HepG2 (cell line): ENCODE data around the gene MAPK12. TPM values are rescaled to one million over a fixed set of nuclear protein-coding genes. Genes with fewer than 3 reads are reported as not detected.

Experiments
- ATAC-seq: fragments of 200-7000 bp; cut with Tn5 transposase; 3 replicates; pipeline ENCODE4 v1.9.1; 2020; ENCODE audit warnings: mild to moderate bottlenecking, moderate library complexity
- BruUV-seq: library from RNA; stranded (reverse); fragments of 400-500 nt; replicated peaks from 2 replicates; lab custom pipeline; 2021; lab: Mats Ljungman, UMichigan
- CTCF ChIA-PET: fragments of 300-600 bp; formaldehyde crosslinking; extraction: SDS; loops from one replicate; lab custom pipeline; 2021; ENCODE audit warnings: low total read pairs, inconsistent platforms, low intra/inter-chr PET ratio; lab: Yijun Ruan, JAX
- POLR2A ChIA-PET: fragments of 350-600 bp; sonication (Branson Sonifier 250); formaldehyde crosslinking; loops from one replicate; lab custom pipeline; 2020; ENCODE audit warnings: antibody characterized with exemption, inconsistent platforms; lab: Yijun Ruan, JAX
- DNase-seq: peaks from one replicate; pipeline ENCODE4 v3.0.0-alpha.2; 2015; ENCODE audit warnings: low spot score
- FAIRE-seq: peaks from 3 replicates; lab custom pipeline; 2011; peaks lifted over from hg19 to GRCh38; lab: Jason Lieb, UNC
- H2AFZ ChIP-seq: one replicate; pipeline ENCODE4 v1.6.1; 2011; ENCODE audit warnings: low read length, inconsistent platforms
- H3K27ac ChIP-seq: fragments of 300-600 bp; 3 replicates; pipeline ENCODE4 v1.8.0; 2011; ENCODE audit warnings: mixed run types, mild to moderate bottlenecking, mixed read lengths, low read length, inconsistent platforms; ENCODE audit not compliant: insufficient read depth; ENCODE audit errors: extremely low read length
- H3K27me3 ChIP-seq, 2 experiments: fragments of 200-600 bp in 1 of 2; 2 replicates in 1 of 2; 3 replicates in 1 of 2; pipeline versions ENCODE4 v1.6.0 to v1.8.0; 2011; ENCODE audit warnings: low read length in 2 of 2, mild to moderate bottlenecking in 2 of 2, moderate library complexity in 2 of 2, inconsistent platforms in 1 of 2; ENCODE audit not compliant: insufficient read depth in 2 of 2, control insufficient read depth in 1 of 2
- H3K36me3 ChIP-seq, 2 experiments: fragments of 200-600 bp in 1 of 2; replicated peaks in 1 of 2; 2 replicates in 1 of 2; 3 replicates in 1 of 2; pipeline versions ENCODE4 v1.5.1 to v1.8.0; 2011; ENCODE audit warnings: low read length in 2 of 2, inconsistent platforms in 1 of 2; ENCODE audit not compliant: insufficient read depth in 2 of 2, control insufficient read depth in 1 of 2
- H3K4me1 ChIP-seq: 2 replicates; pipeline ENCODE4 v1.5.1; 2012; ENCODE audit warnings: low read length, inconsistent platforms; ENCODE audit not compliant: insufficient read depth
- H3K4me2 ChIP-seq: 2 replicates; pipeline ENCODE4 v1.6.0; 2011; ENCODE audit warnings: low read depth, low read length, inconsistent platforms
- H3K4me3 ChIP-seq, 3 experiments: fragments of 200-600 bp in 1 of 3; sonication (generic), shearing (Covaris generic) in 1 of 3; replicated peaks in 1 of 3; 2 replicates each; pipeline ENCODE4 v1.5.1; 2011 to 2016; ENCODE audit warnings: low read length in 3 of 3, inconsistent platforms in 2 of 3, low read depth in 2 of 3, mild to moderate bottlenecking in 2 of 3, control low read depth in 1 of 3, mixed read lengths in 1 of 3; ENCODE audit not compliant: insufficient read depth in 1 of 3
- H3K79me2 ChIP-seq: one replicate; pipeline ENCODE4 v1.6.1; 2011; ENCODE audit warnings: low read length, inconsistent platforms; ENCODE audit not compliant: insufficient read depth
- H3K9ac ChIP-seq: 2 replicates; pipeline ENCODE4 v1.6.0; 2011; ENCODE audit warnings: mild to moderate bottlenecking, low read depth, low read length, inconsistent platforms; ENCODE audit not compliant: insufficient read depth
- H3K9me3 ChIP-seq: 2 replicates; pipeline ENCODE4 v1.5.1; 2012; ENCODE audit warnings: mild to moderate bottlenecking, low read length
- H4K20me1 ChIP-seq: 2 replicates; pipeline ENCODE4 v1.6.0; 2011; ENCODE audit warnings: inconsistent platforms, mild to moderate bottlenecking, low read length, moderate library complexity; ENCODE audit not compliant: insufficient read depth
- AGO1 ChIP-seq: fragments of 200-400 bp; formaldehyde crosslinking; IDR thresholded peaks from 2 replicates; pipeline ENCODE4 v1.6.1; 2017; ENCODE audit warnings: mild to moderate bottlenecking, low read depth, low read length, moderate library complexity; ENCODE audit not compliant: poor library complexity, severe bottlenecking
- GABPB1 ChIP-seq: IDR thresholded peaks from 2 replicates; pipeline ENCODE4 v1.6.1; 2016; ENCODE audit warnings: mild to moderate bottlenecking, missing genetic modification reagents, moderate library complexity, missing compliant biosample characterization
- HNRNPL ChIP-seq: fragments of 200-400 bp; formaldehyde crosslinking; IDR thresholded peaks from 2 replicates; pipeline ENCODE4 v1.6.1; 2017; ENCODE audit warnings: mild to moderate bottlenecking, low read depth, low read length
- IKZF5 ChIP-seq: IDR thresholded peaks from 2 replicates; pipeline ENCODE4 v1.6.1; 2018; ENCODE audit warnings: missing genetic modification reagents, mild to moderate bottlenecking, missing compliant biosample characterization
- PHF8 ChIP-seq: sonication (generic); formaldehyde crosslinking; IDR thresholded peaks from 2 replicates; pipeline ENCODE4 v1.5.0; 2020; ENCODE audit warnings: missing genetic modification reagents
- RXRA ChIP-seq: sonication (generic); formaldehyde crosslinking; IDR thresholded peaks from 2 replicates; pipeline ENCODE4 v1.5.1; 2020; ENCODE audit warnings: missing genetic modification reagents
- ZBTB7B ChIP-seq: sonication (generic); formaldehyde crosslinking; IDR thresholded peaks from 2 replicates; pipeline ENCODE4 v1.4.0; 2020; ENCODE audit warnings: missing genetic modification reagents
- WGBS: methylation state at CpG from one replicate; pipeline ENCODE4 v1.1.6; 2017; ENCODE audit warnings: low lambda C conversion rate; 5-methylcytosine and 5-hydroxymethylcytosine counted together
- in situ Hi-C: cut with HindIII; loops from 2 replicates; pipeline ENCODE4 v1.10.0; 2017; ENCODE audit warnings: low pct_unique_long_range_greater_than_20kb; ENCODE audit not compliant: extremely low pct_ligation_motif_present
- intact Hi-C: fragments of 100-400 bp; cut with micrococcal nuclease; formaldehyde crosslinking; loops from one replicate; pipeline ENCODE4 v1.10.0; 2022; ENCODE audit not compliant: unreplicated experiment
- polyA plus RNA-seq, 8 experiments: library from polyadenylated mRNA; depleted of rRNA in 3 of 8; stranded (reverse) in 7 of 8; unstranded in 1 of 8; fragments of >200 nt; fragmentation: Illumina TruSeq in 4 of 8; extraction: Trizol in 4 of 8; gene quantifications; 2 replicates each; pipeline versions ENCODE4 v1.2.1 to v1.2.3, GENCODE V29; 2011 to 2016; ENCODE audit warnings: low read depth in 4 of 8, missing spikeins in 1 of 8, mixed read lengths in 1 of 8; ENCODE audit not compliant: insufficient read depth in 1 of 8
- total RNA-seq, 5 experiments: library from RNA; depleted of rRNA; stranded (reverse); fragments of >200 nt; fragmentation: Illumina TruSeq; extraction: Trizol; gene quantifications; 2 replicates each; pipeline ENCODE4 v1.2.3, GENCODE V29; 2016; ENCODE audit warnings: low read depth in 1 of 5
- TF ChIP-seq, protein P1 (sequence below): sonication (generic); formaldehyde crosslinking; IDR thresholded peaks from 2 replicates; pipeline ENCODE4 v1.5.1; 2020; ENCODE audit warnings: mild to moderate bottlenecking, missing genetic modification reagents, moderate library complexity
- TF ChIP-seq, protein P2 (sequence below): IDR thresholded peaks from 2 replicates; pipeline ENCODE4 v1.6.1; 2016; ENCODE audit warnings: low read depth, control low read depth
- TF ChIP-seq, protein P3 (sequence below): sonication (generic); formaldehyde crosslinking; IDR thresholded peaks from 2 replicates; pipeline ENCODE4 v1.4.0; 2020; ENCODE audit warnings: mild to moderate bottlenecking, missing genetic modification reagents
- TF ChIP-seq, protein P4 (sequence below): sonication (generic); formaldehyde crosslinking; IDR thresholded peaks from 2 replicates; pipeline ENCODE4 v1.8.0; 2022; ENCODE audit warnings: mild to moderate bottlenecking, missing genetic modification reagents; ENCODE audit not compliant: insufficient replicate concordance

MAPK12 gene
- total and polyA plus RNA-seq, 2 of the 13 experiments (the other 11 are each of a cell fraction or from before 2014, with no cell fraction given): 22.2 to 23.3 TPM

GRCh38 chr22:50307890-50308596, 46.6 kb upstream of the MAPK12 start:
- BruUV-seq: no TSS peak
- no peaks in the 10 kb centered on the region for H3K9me3 ChIP-seq
- no peak for FAIRE-seq
- peak overlapping the region in 1 of 3 experiments; percentile 67; a peak in 1 of 6 replicates for H3K4me3 ChIP-seq
- H3K79me2 ChIP-seq: peaks cover 37% of the 10 kb centered on the region
- H4K20me1 ChIP-seq: no peaks in the 10 kb centered on the region
- in situ Hi-C loops (no loop called here), intact Hi-C loops (loop anchor here (1.0 to 2.0 kb wide), 3 partner anchors 11 to 15 kb away; no protein-coding TSS in a partner anchor)
- ChIA-PET POLR2A (interaction anchor here (0.6 to 6.7 kb wide), 9 partner anchors 11 to 46 kb away, joined by 3 to 126 read pairs (median 5); partner anchors contain the start of gene MAPK12), CTCF (interaction anchor here (1.0 kb wide), 1 partner anchor 31 kb away, joined by 3 read pairs; no protein-coding TSS in a partner anchor)
- DNase-seq: no peak
- peak; percentile 19 for ATAC-seq
- peaks cover 0 to 2% of the 10 kb centered on the region in 2 experiments; a peak in 1 of 5 replicates for H3K36me3 ChIP-seq
- H2AFZ ChIP-seq: no peak overlapping the region
- 14% methylated on average over 10 of the region's 19 CpGs for WGBS
- peak overlapping the region; percentile 58 for H3K27ac ChIP-seq
- no peaks in the 10 kb centered on the region for H3K27me3 ChIP-seq
- H3K4me1 ChIP-seq: peaks cover 76% of the 10 kb centered on the region
- peak overlapping the region; percentile 81 for H3K4me2 ChIP-seq
- peak overlapping the region; percentile 38 for H3K9ac ChIP-seq
- TF ChIP-seq, protein P1, sequence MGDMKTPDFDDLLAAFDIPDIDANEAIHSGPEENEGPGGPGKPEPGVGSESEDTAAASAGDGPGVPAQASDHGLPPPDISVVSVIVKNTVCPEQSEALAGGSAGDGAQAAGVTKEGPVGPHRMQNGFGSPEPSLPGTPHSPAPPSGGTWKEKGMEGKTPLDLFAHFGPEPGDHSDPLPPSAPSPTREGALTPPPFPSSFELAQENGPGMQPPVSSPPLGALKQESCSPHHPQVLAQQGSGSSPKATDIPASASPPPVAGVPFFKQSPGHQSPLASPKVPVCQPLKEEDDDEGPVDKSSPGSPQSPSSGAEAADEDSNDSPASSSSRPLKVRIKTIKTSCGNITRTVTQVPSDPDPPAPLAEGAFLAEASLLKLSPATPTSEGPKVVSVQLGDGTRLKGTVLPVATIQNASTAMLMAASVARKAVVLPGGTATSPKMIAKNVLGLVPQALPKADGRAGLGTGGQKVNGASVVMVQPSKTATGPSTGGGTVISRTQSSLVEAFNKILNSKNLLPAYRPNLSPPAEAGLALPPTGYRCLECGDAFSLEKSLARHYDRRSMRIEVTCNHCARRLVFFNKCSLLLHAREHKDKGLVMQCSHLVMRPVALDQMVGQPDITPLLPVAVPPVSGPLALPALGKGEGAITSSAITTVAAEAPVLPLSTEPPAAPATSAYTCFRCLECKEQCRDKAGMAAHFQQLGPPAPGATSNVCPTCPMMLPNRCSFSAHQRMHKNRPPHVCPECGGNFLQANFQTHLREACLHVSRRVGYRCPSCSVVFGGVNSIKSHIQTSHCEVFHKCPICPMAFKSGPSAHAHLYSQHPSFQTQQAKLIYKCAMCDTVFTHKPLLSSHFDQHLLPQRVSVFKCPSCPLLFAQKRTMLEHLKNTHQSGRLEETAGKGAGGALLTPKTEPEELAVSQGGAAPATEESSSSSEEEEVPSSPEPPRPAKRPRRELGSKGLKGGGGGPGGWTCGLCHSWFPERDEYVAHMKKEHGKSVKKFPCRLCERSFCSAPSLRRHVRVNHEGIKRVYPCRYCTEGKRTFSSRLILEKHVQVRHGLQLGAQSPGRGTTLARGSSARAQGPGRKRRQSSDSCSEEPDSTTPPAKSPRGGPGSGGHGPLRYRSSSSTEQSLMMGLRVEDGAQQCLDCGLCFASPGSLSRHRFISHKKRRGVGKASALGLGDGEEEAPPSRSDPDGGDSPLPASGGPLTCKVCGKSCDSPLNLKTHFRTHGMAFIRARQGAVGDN (CRISPR knock-in tag): peak; percentile 21; the same call in 1 of the 2 replicates
- TF ChIP-seq AGO1 (peak; percentile 37), PHF8 (peak; percentile 9; the same call in 1 of the 2 replicates), RXRA (CRISPR knock-in tag) (peak; percentile 35; the same call in 1 of the 2 replicates), ZBTB7B (0 out of 2 replicates have a peak, but pooled peaks have one; percentile 24), GABPB1 (CRISPR knock-in tag) (peak; percentile 33; the same call in 1 of the 2 replicates), HNRNPL (peak; percentile 84; the same call in 1 of the 2 replicates), IKZF5 (0 out of 2 replicates have a peak, but pooled peaks have one; percentile 25)
- TF ChIP-seq, protein P2, sequence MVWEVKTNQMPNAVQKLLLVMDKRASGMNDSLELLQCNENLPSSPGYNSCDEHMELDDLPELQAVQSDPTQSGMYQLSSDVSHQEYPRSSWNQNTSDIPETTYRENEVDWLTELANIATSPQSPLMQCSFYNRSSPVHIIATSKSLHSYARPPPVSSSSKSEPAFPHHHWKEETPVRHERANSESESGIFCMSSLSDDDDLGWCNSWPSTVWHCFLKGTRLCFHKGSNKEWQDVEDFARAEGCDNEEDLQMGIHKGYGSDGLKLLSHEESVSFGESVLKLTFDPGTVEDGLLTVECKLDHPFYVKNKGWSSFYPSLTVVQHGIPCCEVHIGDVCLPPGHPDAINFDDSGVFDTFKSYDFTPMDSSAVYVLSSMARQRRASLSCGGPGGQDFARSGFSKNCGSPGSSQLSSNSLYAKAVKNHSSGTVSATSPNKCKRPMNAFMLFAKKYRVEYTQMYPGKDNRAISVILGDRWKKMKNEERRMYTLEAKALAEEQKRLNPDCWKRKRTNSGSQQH: no peak
- TF ChIP-seq, protein P3, sequence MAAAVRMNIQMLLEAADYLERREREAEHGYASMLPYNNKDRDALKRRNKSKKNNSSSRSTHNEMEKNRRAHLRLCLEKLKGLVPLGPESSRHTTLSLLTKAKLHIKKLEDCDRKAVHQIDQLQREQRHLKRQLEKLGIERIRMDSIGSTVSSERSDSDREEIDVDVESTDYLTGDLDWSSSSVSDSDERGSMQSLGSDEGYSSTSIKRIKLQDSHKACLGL: peak; percentile 19; the same call in 1 of the 2 replicates
- TF ChIP-seq, protein P4, sequence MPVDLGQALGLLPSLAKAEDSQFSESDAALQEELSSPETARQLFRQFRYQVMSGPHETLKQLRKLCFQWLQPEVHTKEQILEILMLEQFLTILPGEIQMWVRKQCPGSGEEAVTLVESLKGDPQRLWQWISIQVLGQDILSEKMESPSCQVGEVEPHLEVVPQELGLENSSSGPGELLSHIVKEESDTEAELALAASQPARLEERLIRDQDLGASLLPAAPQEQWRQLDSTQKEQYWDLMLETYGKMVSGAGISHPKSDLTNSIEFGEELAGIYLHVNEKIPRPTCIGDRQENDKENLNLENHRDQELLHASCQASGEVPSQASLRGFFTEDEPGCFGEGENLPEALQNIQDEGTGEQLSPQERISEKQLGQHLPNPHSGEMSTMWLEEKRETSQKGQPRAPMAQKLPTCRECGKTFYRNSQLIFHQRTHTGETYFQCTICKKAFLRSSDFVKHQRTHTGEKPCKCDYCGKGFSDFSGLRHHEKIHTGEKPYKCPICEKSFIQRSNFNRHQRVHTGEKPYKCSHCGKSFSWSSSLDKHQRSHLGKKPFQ (CRISPR knock-in tag): peak; percentile 32
